Frontal cortex (tissue), 4 donors: ENCODE results near the gene PRPF6. TPM values are rescaled to one million over a fixed set of nuclear protein-coding genes. Genes with fewer than 3 reads are reported as not detected.

Source experiments
- DNase-seq, 2 donors: peaks; one replicate each; pipeline ENCODE4 v3.0.0; 2012; ENCODE audit warnings: low spot score in 2 of 2
- FAIRE-seq: peaks from 2 replicates; lab custom pipeline; 2012; peaks lifted over from hg19 to GRCh38; lab: Jason Lieb, UNC
- small RNA-seq: library from RNA; depleted of rRNA; stranded (forward); fragments of <200 nt; gene quantifications from one replicate; pipeline ENCODE3, GENCODE V24; 2014
- total RNA-seq: library from RNA; depleted of rRNA; stranded (reverse); fragments of >200 nt; gene quantifications from one replicate; pipeline ENCODE4 v1.2.3, GENCODE V29; 2014
- donor health status: control.
- donor health status: control.
- donor health status: control.

The PRPF6 gene
- total RNA-seq, 1 donor from 2014 or later, result 81.9 TPM

GRCh38 chr20:64080013-64080812 is 99.3 kb downstream of the PRPF6 start, which contains the start of gene OPRL1:
OPRL1 (plus strand) TSS chr20:64080082; CDS start chr20:64092721, 12,639 bp downstream.
- DNase-seq, result no peak
- no peak for FAIRE-seq

- no peak for FAIRE-seq
- no peak for DNase-seq
Measured at GRCh38 chr20:64080813-64081623, 100.1 kb downstream of the PRPF6 start.

GRCh38 chr20:64081624-64081964 is 100.7 kb downstream of the PRPF6 start:
- no peak for FAIRE-seq
- no peak for DNase-seq

- DNase-seq (no peak), FAIRE-seq (no peak)
Measured at GRCh38 chr20:64082126-64082731, 101.3 kb downstream of the PRPF6 start.

Small RNA genes within 50 kb of the gene (small RNA-seq; reads per million reads assigned to genes)
- not detected for gene AL355803.1
- not detected for gene MIR647
- gene MIR6813, result not detected

Other genes with a start within 250 kb of the PRPF6 start
- gene LIME1, start 244.5 kb upstream of the PRPF6 start, total RNA-seq, result 4.9 TPM
- gene SLC2A4RG, start 241.4 kb upstream of the PRPF6 start, total RNA-seq, result 1.2 TPM
- 22.4 TPM for gene ZBTB46, start 149.9 kb upstream of the PRPF6 start, total RNA-seq
- gene ABHD16B, start 119.6 kb upstream of the PRPF6 start, total RNA-seq, result not detected
- gene TPD52L2, start 115.9 kb upstream of the PRPF6 start, total RNA-seq, result 22.4 TPM
- 102 TPM for gene DNAJC5, start 86.0 kb upstream of the PRPF6 start, total RNA-seq
- 14.3 TPM for gene UCKL1, start 24.7 kb upstream of the PRPF6 start, total RNA-seq
- gene ZNF512B, start 11.2 kb upstream of the PRPF6 start, total RNA-seq, result 15.9 TPM
- gene SAMD10, start 1.5 kb upstream of the PRPF6 start, total RNA-seq, result 5.7 TPM
- gene C20orf204, start 55.0 kb downstream of the PRPF6 start, total RNA-seq, result 1.2 TPM
- 0.41 TPM for gene SOX18, start 68.5 kb downstream of the PRPF6 start, total RNA-seq
- gene TCEA2, start 82.1 kb downstream of the PRPF6 start, total RNA-seq, result 36.7 TPM
- 7.7 TPM for gene RGS19, start 98.4 kb downstream of the PRPF6 start, total RNA-seq
- 13.5 TPM for gene OPRL1, start 99.0 kb downstream of the PRPF6 start, total RNA-seq
- 2.9 TPM for gene LKAAEAR1, start 103.3 kb downstream of the PRPF6 start, total RNA-seq
- 0.41 TPM for gene NPBWR2, start 126.4 kb downstream of the PRPF6 start, total RNA-seq
- gene MYT1, start 183.3 kb downstream of the PRPF6 start, total RNA-seq, result 6.9 TPM